ENCODE results near the gene TP73. TPM values are rescaled to one million over a fixed set of nuclear protein-coding genes. Genes with fewer than 3 reads are reported as not detected.

Gene TP73
- total RNA-seq, 1 experiment from 2014 or later = 6.9 TPM

GRCh38 chr1:3774946-3775489 is 122.7 kb downstream of the TP73 start:
- Histone ChIP-seq H3K4me2 (no peak overlapping the region), H3K27me3 (ENCODE audit: insufficient read depth, low read depth) (no peaks in the 10 kb centered on the region), H3F3A (ENCODE audit: insufficient read depth, low read depth) (no peaks in the 10 kb centered on the region; the same call in 1 of the 2 replicates), H3K9me3 (ENCODE audit: insufficient read depth, low read depth) (no peaks in the 10 kb centered on the region), H3K27ac (no peak overlapping the region), H3K9me2 (ENCODE audit: insufficient read depth) (no peaks in the 10 kb centered on the region), H2AFZ (no peak overlapping the region), H3K36me3 (ENCODE audit: low read depth) (0 out of 2 replicates have a peak, but pooled peaks cover 3% of the 10 kb centered on the region), H3K79me2 (ENCODE audit: low read depth) (no peaks in the 10 kb centered on the region), H4K20me1 (ENCODE audit: insufficient read depth) (peaks cover 3% of the 10 kb centered on the region; the same call in 1 of the 2 replicates), H3K4me1 (replicated peaks; ENCODE audit: insufficient read depth) (no peaks in the 10 kb centered on the region), H3K4me3 (no peak overlapping the region)
- no TSS peak for BruUV-seq (replicated peaks)
- POLR2A ChIA-PET (ENCODE audit: unreplicated experiment) = no interaction called here
- DNase-seq = no peak
- intact Hi-C loops (cut with micrococcal nuclease; ENCODE audit: unreplicated experiment) = loop anchor here (10.0 kb wide), 1 partner anchor 1780 kb away; no protein-coding TSS in a partner anchor
- TF ChIP-seq EZH2 (IDR thresholded peaks at IDR 0.05; ENCODE audit: low read depth) = no peak
- TF ChIP-seq CTCF (conservative IDR thresholded peaks at IDR 0.05) = no peak
- CTCF ChIA-PET = no interaction called here

- H3K4me3 ChIP-seq = no peak overlapping the region
- TF ChIP-seq EZH2 (IDR thresholded peaks at IDR 0.05; ENCODE audit: low read depth) (no peak), CTCF (conservative IDR thresholded peaks at IDR 0.05) (no peak; the same call in 1 of the 2 replicates)
- no peaks in the 10 kb centered on the region for H3K9me2 ChIP-seq (ENCODE audit: insufficient read depth)
- peaks cover 3% of the 10 kb centered on the region; the same call in 1 of the 2 replicates for H4K20me1 ChIP-seq (ENCODE audit: insufficient read depth)
- no TSS peak for BruUV-seq (replicated peaks)
- H3K9me3 ChIP-seq (ENCODE audit: insufficient read depth, low read depth) = no peaks in the 10 kb centered on the region
- 0 out of 2 replicates have a peak, but pooled peaks cover 9% of the 10 kb centered on the region for H3K36me3 ChIP-seq (ENCODE audit: low read depth)
- intact Hi-C loops (cut with micrococcal nuclease; ENCODE audit: unreplicated experiment) = loop anchor here (10.0 kb wide), 1 partner anchor 1779 kb away; no protein-coding TSS in a partner anchor
- no peaks in the 10 kb centered on the region; the same call in 1 of the 2 replicates for H3F3A ChIP-seq (ENCODE audit: insufficient read depth, low read depth)
- H3K27me3 ChIP-seq (ENCODE audit: insufficient read depth, low read depth) = no peaks in the 10 kb centered on the region
- no peaks in the 10 kb centered on the region for H3K4me1 ChIP-seq (replicated peaks; ENCODE audit: insufficient read depth)
- CTCF ChIA-PET = no interaction called here
- POLR2A ChIA-PET (ENCODE audit: unreplicated experiment) = no interaction called here
- no peak overlapping the region for H2AFZ ChIP-seq
- H3K27ac ChIP-seq = no peak overlapping the region
- DNase-seq = no peak
- H3K4me2 ChIP-seq = no peak overlapping the region
- no peaks in the 10 kb centered on the region for H3K79me2 ChIP-seq (ENCODE audit: low read depth)
These were observed 123.3 kb downstream of the TP73 start for GRCh38 chr1:3775490-3776230.

- Histone ChIP-seq H4K20me1 (ENCODE audit: insufficient read depth) (peaks cover 3% of the 10 kb centered on the region; the same call in 1 of the 2 replicates), H3K4me2 (no peak overlapping the region), H3K4me1 (replicated peaks; ENCODE audit: insufficient read depth) (no peaks in the 10 kb centered on the region), H3K27me3 (ENCODE audit: insufficient read depth, low read depth) (no peaks in the 10 kb centered on the region), H3K9me3 (ENCODE audit: insufficient read depth, low read depth) (no peaks in the 10 kb centered on the region), H3F3A (ENCODE audit: insufficient read depth, low read depth) (no peaks in the 10 kb centered on the region; the same call in 1 of the 2 replicates), H3K36me3 (ENCODE audit: low read depth) (0 out of 2 replicates have a peak, but pooled peaks cover 10% of the 10 kb centered on the region), H3K79me2 (ENCODE audit: low read depth) (no peaks in the 10 kb centered on the region), H2AFZ (no peak overlapping the region), H3K27ac (no peak overlapping the region), H3K4me3 (no peak overlapping the region), H3K9me2 (ENCODE audit: insufficient read depth) (no peaks in the 10 kb centered on the region)
- CTCF ChIA-PET = no interaction called here
- no peak for TF ChIP-seq CTCF (conservative IDR thresholded peaks at IDR 0.05)
- TF ChIP-seq EZH2 (IDR thresholded peaks at IDR 0.05; ENCODE audit: low read depth) = no peak
- no TSS peak for BruUV-seq (replicated peaks)
- POLR2A ChIA-PET (ENCODE audit: unreplicated experiment) = no interaction called here
- no peak for DNase-seq
- intact Hi-C loops (cut with micrococcal nuclease; ENCODE audit: unreplicated experiment) = loop anchor here (10.0 kb wide), 1 partner anchor 1778 kb away; no protein-coding TSS in a partner anchor
These were observed 124.1 kb downstream of the TP73 start for GRCh38 chr1:3776231-3776961.
